Duodenal mucosa (tissue), 2 donors: Measurements from ENCODE around the gene FAM185A.

Experiments
- H3K27ac ChIP-seq: one replicate; pipeline ENCODE4 v1.7.0; 2013; ENCODE audit warnings: low read depth, low read length
- H3K27me3 ChIP-seq, 2 donors: one replicate each; pipeline ENCODE4 v1.7.0; 2013; ENCODE audit warnings: low read length in 2 of 2, control low read depth in 1 of 2; ENCODE audit not compliant: insufficient read depth in 2 of 2, control insufficient read depth in 1 of 2
- H3K36me3 ChIP-seq, 2 donors: one replicate each; pipeline ENCODE4 v1.7.0; 2013; ENCODE audit warnings: low read length in 2 of 2, control low read depth in 1 of 2; ENCODE audit not compliant: insufficient read depth in 2 of 2, control insufficient read depth in 1 of 2
- H3K4me1 ChIP-seq, 2 donors: one replicate each; pipeline ENCODE4 v1.7.0; 2013; ENCODE audit warnings: low read length in 2 of 2, control low read depth in 1 of 2; ENCODE audit not compliant: insufficient read depth in 2 of 2, control insufficient read depth in 1 of 2
- H3K4me3 ChIP-seq, 2 donors: one replicate each; pipeline ENCODE4 v1.7.0; 2013; ENCODE audit warnings: low read length in 2 of 2, low read depth in 1 of 2
- H3K9ac ChIP-seq, 2 donors: one replicate each; pipeline ENCODE4 v1.7.0; 2013; ENCODE audit warnings: low read length in 2 of 2, low read depth in 1 of 2
- H3K9me3 ChIP-seq, 2 donors: one replicate each; pipeline ENCODE4 v1.7.0; 2013; ENCODE audit warnings: low read length in 2 of 2, control low read depth in 1 of 2; ENCODE audit not compliant: control insufficient read depth in 1 of 2

The FAM185A gene

DNA sequence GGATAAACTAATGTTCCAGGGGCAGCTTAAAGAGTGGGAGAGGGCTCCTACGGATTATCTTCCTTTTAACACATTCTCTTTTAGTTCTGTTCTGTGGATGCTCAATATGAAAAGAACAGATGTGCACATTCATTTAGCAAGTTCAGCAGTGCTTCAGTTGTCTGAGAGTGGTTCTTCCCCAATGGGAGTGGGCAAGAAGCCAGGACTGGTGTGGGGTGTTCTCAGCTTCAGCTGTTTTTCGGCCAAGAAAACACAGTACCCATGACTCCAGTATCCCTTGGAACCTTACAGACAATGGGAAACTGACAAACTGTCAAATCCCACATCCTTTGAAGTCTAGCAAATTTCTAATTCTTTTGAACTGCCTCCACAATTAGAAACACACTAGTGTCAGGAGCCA is 92.5 kb downstream of the FAM185A start:
- Histone ChIP-seq H3K27ac (no peak overlapping the region), H3K4me3 (no peak overlapping the region), H3K27me3 (no peaks in the 10 kb centered on the region), H3K36me3 (no peaks in the 10 kb centered on the region), H3K9ac (no peak overlapping the region), H3K9me3 (no peaks in the 10 kb centered on the region), H3K4me1 (no peaks in the 10 kb centered on the region)

DNA sequence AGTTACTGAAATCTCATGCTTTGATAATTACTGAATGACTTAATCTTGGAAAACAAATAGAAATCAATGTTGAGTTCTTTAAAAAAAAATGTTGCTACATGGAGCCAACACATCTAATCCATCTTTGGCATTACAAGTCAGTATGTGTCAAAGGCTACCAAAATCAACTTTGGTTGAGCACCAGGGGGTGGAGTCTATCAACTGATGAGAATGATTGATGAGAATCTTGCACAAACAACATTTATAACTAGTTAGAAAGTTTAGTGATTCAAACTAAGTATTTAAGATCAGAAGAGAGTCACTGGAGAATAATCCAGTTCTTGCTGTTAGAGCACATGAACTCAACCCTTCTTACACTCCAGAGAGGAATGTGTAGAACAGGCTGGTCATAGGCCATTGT is 93.5 kb downstream of the FAM185A start:
- Histone ChIP-seq H3K27me3 (no peaks in the 10 kb centered on the region), H3K4me3 (no peak overlapping the region), H3K4me1 (no peaks in the 10 kb centered on the region), H3K36me3 (no peaks in the 10 kb centered on the region), H3K9me3 (no peaks in the 10 kb centered on the region), H3K27ac (no peak overlapping the region), H3K9ac (no peak overlapping the region)

DNA sequence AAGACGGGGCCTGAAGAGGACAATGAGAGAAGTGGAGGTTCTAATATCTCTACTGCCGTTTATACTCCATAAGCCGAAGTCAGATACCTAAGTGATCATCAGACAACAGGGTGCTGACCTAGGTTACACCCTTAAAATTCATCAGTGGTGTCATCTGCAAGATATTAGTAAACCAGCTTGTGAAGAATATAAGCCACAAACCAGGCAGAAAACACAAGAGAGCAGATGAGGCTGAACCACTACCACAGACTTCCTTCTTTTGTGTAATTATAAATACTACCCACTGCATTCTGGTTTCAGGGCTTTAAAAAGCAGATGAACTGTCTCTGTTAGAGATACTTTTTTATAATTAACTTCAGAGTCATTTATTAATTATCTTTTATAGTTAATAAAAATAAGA is 95.1 kb downstream of the FAM185A start:
- no peaks in the 10 kb centered on the region for H3K4me1 ChIP-seq
- H3K27me3 ChIP-seq, result no peaks in the 10 kb centered on the region
- H3K27ac ChIP-seq, result no peak overlapping the region
- H3K9ac ChIP-seq, result no peak overlapping the region
- H3K9me3 ChIP-seq, result no peaks in the 10 kb centered on the region
- H3K36me3 ChIP-seq, result no peaks in the 10 kb centered on the region
- no peak overlapping the region for H3K4me3 ChIP-seq

DNA sequence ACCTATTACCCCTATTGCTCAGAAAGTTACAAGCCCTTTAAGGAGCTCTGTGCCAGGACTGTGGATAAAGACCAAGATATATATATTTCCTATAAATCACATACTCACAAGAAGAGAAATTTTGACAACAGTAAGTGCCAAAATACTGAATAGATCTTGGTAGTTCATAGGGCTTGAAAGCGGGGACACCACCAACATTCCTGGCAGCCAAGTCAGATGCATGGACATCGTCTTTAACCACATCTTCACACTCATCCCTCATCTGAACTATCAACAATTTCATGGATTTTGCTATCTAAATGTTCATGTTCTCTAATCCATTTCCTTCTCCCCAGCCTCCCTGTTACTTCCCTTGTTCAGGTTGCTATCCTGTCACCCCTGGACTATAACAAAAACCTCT is 96.5 kb downstream of the FAM185A start:
- no peak overlapping the region for H3K27ac ChIP-seq
- H3K9ac ChIP-seq, result no peak overlapping the region
- H3K4me3 ChIP-seq, result no peak overlapping the region
- no peaks in the 10 kb centered on the region for H3K36me3 ChIP-seq
- H3K9me3 ChIP-seq, result no peaks in the 10 kb centered on the region
- no peaks in the 10 kb centered on the region for H3K27me3 ChIP-seq
- no peaks in the 10 kb centered on the region for H3K4me1 ChIP-seq

DNA sequence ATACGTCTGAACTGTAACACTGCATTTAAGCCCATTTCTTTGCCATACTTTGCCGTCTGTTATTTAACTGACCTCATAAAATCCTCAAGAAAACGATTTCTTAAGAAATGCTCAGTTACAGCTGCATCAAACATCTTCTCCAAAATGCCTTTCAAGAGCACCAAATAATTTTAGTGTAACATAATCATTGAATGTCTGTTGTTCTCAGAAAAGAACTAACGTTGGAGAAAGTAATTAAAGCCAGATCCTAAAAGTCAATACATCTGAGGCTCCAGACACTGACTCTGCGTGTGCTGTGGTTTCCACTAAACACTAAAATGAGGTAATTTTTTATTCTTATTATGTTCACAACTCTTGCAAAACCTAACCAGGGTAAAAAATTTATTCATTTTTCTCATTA is 100.3 kb downstream of the FAM185A start:
- no peak overlapping the region for H3K27ac ChIP-seq
- H3K9me3 ChIP-seq, result no peaks in the 10 kb centered on the region
- H3K4me3 ChIP-seq, result no peak overlapping the region
- H3K27me3 ChIP-seq, result no peaks in the 10 kb centered on the region
- no peaks in the 10 kb centered on the region for H3K36me3 ChIP-seq
- no peaks in the 10 kb centered on the region for H3K4me1 ChIP-seq
- no peak overlapping the region for H3K9ac ChIP-seq

DNA sequence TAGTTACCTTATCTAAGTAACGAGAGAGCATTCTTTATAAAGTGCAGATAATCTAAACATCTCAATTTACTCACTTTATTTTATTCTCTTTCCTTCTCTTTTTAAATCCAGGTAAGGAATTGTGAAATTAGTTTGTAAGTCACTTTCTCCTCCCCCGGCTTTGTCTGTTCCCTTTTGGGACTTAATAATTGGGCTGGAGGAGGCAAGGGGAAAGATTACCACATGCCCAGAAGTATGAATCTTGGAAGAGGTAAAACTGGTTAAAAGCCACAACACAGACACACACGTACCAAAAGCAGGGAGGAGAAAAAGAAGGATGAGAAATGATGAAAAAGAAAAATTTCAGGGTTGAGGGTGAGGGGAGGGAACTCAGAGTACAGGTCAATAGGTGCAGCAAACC is 100.7 kb downstream of the FAM185A start:
- Histone ChIP-seq H3K36me3 (no peaks in the 10 kb centered on the region), H3K4me1 (no peaks in the 10 kb centered on the region), H3K9ac (no peak overlapping the region), H3K27me3 (no peaks in the 10 kb centered on the region), H3K9me3 (no peaks in the 10 kb centered on the region), H3K27ac (no peak overlapping the region), H3K4me3 (no peak overlapping the region)

DNA sequence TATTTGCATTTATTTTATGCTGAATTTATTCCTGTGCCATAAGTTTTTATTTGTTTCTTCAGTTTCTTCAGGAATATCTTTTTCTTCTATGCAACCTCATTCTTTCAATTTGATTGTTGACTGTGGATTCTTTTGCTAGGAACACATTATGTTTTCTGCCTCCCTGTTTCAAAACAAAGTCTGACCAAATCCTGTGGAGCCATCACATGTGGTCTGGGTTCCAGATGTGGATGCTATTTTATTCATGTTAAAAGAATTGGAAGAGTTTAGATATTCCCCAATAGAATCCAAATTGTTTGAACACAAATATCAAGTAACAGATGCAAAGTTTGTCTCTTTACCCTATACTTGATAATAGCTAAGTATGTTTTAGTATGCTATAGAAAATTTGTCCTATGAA is 107.2 kb downstream of the FAM185A start:
- no peaks in the 10 kb centered on the region for H3K9me3 ChIP-seq
- no peak overlapping the region for H3K4me3 ChIP-seq
- no peak overlapping the region for H3K27ac ChIP-seq
- H3K27me3 ChIP-seq, result no peaks in the 10 kb centered on the region
- no peaks in the 10 kb centered on the region for H3K36me3 ChIP-seq
- no peak overlapping the region for H3K9ac ChIP-seq
- no peaks in the 10 kb centered on the region for H3K4me1 ChIP-seq
